Panc1 (cell line): ENCODE measurements around the gene SYNPO. TPM values are rescaled to one million over a fixed set of nuclear protein-coding genes. Genes with fewer than 3 reads are reported as not detected.

Experiments used
- ATAC-seq: fragments of 200-7000 bp; cut with Tn5 transposase; 2 replicates; pipeline ENCODE4 v1.9.1; 2020; ENCODE audit warnings: mild to moderate bottlenecking, moderate library complexity
- BruUV-seq: library from RNA; stranded (reverse); fragments of 400-500 nt; replicated peaks from 2 replicates; lab custom pipeline; 2021; lab: Mats Ljungman, UMichigan
- CTCF ChIA-PET: fragments of 300-600 bp; sonication (Branson Sonifier 250); formaldehyde crosslinking; loops from one replicate; lab custom pipeline; 2022; ENCODE audit warnings: antibody characterized with exemption; lab: Charles Lee
- POLR2A ChIA-PET: fragments of 300-600 bp; sonication (Branson Sonifier 250); formaldehyde crosslinking; loops from one replicate; lab custom pipeline; 2022; ENCODE audit warnings: antibody characterized with exemption; lab: Charles Lee
- DNase-seq: peaks from one replicate; pipeline ENCODE4 v3.0.0-alpha.2; 2010; ENCODE audit warnings: low read depth, low spot score
- H3K27ac ChIP-seq: 2 replicates; pipeline ENCODE4 v1.5.1; 2011; ENCODE audit warnings: mild to moderate bottlenecking, low read length, inconsistent platforms
- H3K27me3 ChIP-seq: fragments of 200-500 bp; sonication (Bioruptor generic); 2 replicates; pipeline ENCODE4 v1.6.0; 2014; ENCODE audit warnings: low read length, inconsistent platforms; ENCODE audit not compliant: control insufficient read depth, insufficient read depth
- H3K36me3 ChIP-seq: fragments of 200-500 bp; sonication (Bioruptor generic); 2 replicates; pipeline ENCODE4 v1.5.1; 2014; ENCODE audit warnings: inconsistent platforms, mild to moderate bottlenecking, low read length, moderate library complexity; ENCODE audit not compliant: control insufficient read depth, insufficient read depth
- H3K4me1 ChIP-seq: 2 replicates; pipeline ENCODE4 v1.5.1; 2011; ENCODE audit warnings: inconsistent platforms, mild to moderate bottlenecking, low read length, moderate library complexity; ENCODE audit not compliant: control insufficient read depth, insufficient read depth
- H3K4me3 ChIP-seq, 2 experiments: 2 replicates each; pipeline ENCODE4 v1.5.1; 2011 to 2012; ENCODE audit warnings: low read depth in 2 of 2, low read length in 2 of 2, mild to moderate bottlenecking in 2 of 2, inconsistent platforms in 1 of 2, moderate library complexity in 1 of 2
- H3K9me3 ChIP-seq: fragments of 200-500 bp; sonication (Bioruptor generic); 2 replicates; pipeline ENCODE4 v1.5.1; 2014; ENCODE audit warnings: low read depth, mild to moderate bottlenecking, inconsistent platforms, low read length, moderate library complexity; ENCODE audit not compliant: control insufficient read depth, insufficient read depth
- POLR2AphosphoS5 ChIP-seq: IDR thresholded peaks from 2 replicates; pipeline ENCODE4 v1.6.1; 2012; ENCODE audit warnings: mild to moderate bottlenecking, low read depth, low read length, moderate library complexity
- REST ChIP-seq, 2 experiments: IDR thresholded peaks; 2 replicates each; pipeline ENCODE4 v1.6.1; 2011 to 2012; ENCODE audit warnings: low read depth in 2 of 2, control low read depth in 1 of 2, low read length in 1 of 2, mild to moderate bottlenecking in 1 of 2, moderate library complexity in 1 of 2; ENCODE audit not compliant: insufficient read depth in 1 of 2
- SIN3A ChIP-seq: IDR thresholded peaks from 2 replicates; pipeline ENCODE4 v1.6.1; 2012; ENCODE audit warnings: low read depth, mild to moderate bottlenecking, low read length, moderate library complexity, borderline replicate concordance; ENCODE audit not compliant: insufficient read depth
- TCF7L2 ChIP-seq: IDR thresholded peaks from 2 replicates; pipeline ENCODE4 v1.6.1; 2011; ENCODE audit warnings: mild to moderate bottlenecking, low read depth, low read length, inconsistent platforms
- in situ Hi-C: cut with HindIII; loops from 2 replicates; pipeline ENCODE4 v1.10.0; 2016; ENCODE audit warnings: low sequenced_read_pairs, low pct_unique_long_range_greater_than_20kb
- intact Hi-C: fragments of 100-400 bp; cut with micrococcal nuclease; formaldehyde crosslinking; loops from one replicate; pipeline ENCODE4 v1.10.0; 2022; ENCODE audit not compliant: unreplicated experiment
- total RNA-seq: library from RNA; stranded (reverse); gene quantifications from one replicate; pipeline ENCODE4 v1.2.1, GENCODE V29; 2021; ENCODE audit not compliant: unreplicated experiment
- TF ChIP-seq, protein P1 (sequence below): fragments of 450-650 bp; IDR thresholded peaks from 2 replicates; pipeline ENCODE4 v1.5.1; 2017; ENCODE audit warnings: mild to moderate bottlenecking

The SYNPO gene
- total RNA-seq, 1 experiment from 2014 or later, result 82.8 TPM

DNA sequence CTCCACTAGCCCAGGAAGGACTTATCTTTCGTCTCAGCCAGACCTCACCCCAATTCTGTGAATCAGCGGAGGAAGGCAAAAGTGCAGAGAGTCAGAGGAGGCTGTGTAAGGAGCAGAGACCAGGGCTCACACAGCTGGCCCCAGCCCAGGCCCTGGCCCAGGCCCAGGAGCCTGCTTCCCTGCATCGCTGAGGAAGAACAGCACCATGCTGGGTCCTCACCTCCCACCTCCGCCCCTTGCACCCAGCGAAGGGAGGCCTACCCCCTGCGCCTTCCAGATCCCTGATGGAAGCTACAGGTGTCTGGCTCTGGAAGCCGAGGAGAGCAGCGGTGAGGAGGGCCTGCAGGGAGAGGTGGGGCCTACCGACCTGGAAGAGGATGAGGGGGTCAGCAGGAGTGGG is 22.3 kb upstream of the SYNPO start:
- Histone ChIP-seq H3K4me3 (no peak overlapping the region), H3K9me3 (no peaks in the 10 kb centered on the region), H3K36me3 (no peaks in the 10 kb centered on the region), H3K4me1 (peaks cover 38% of the 10 kb centered on the region), H3K27ac (no peak overlapping the region; the same call in 1 of the 2 replicates), H3K27me3 (no peaks in the 10 kb centered on the region)
- TF ChIP-seq REST (IDR thresholded peaks at IDR 0.05; ENCODE audit: insufficient read depth in 1 of 2, low read depth in 2 of 2, low read length in 1 of 2) (no peak), TCF7L2 (no peak), POLR2AphosphoS5 (no peak), SIN3A (no peak)
- TF ChIP-seq, protein P1, sequence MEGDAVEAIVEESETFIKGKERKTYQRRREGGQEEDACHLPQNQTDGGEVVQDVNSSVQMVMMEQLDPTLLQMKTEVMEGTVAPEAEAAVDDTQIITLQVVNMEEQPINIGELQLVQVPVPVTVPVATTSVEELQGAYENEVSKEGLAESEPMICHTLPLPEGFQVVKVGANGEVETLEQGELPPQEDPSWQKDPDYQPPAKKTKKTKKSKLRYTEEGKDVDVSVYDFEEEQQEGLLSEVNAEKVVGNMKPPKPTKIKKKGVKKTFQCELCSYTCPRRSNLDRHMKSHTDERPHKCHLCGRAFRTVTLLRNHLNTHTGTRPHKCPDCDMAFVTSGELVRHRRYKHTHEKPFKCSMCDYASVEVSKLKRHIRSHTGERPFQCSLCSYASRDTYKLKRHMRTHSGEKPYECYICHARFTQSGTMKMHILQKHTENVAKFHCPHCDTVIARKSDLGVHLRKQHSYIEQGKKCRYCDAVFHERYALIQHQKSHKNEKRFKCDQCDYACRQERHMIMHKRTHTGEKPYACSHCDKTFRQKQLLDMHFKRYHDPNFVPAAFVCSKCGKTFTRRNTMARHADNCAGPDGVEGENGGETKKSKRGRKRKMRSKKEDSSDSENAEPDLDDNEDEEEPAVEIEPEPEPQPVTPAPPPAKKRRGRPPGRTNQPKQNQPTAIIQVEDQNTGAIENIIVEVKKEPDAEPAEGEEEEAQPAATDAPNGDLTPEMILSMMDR, result no peak
- DNase-seq, result no peak
- no peak for ATAC-seq
- ChIA-PET POLR2A (no interaction called here), CTCF (no interaction called here)
- no TSS peak for BruUV-seq
- intact Hi-C loops, result no loop called here
- in situ Hi-C loops, result no loop called here

GRCh38 chr5:150618588-150619281 is 21.7 kb upstream of the SYNPO start:
- TF ChIP-seq POLR2AphosphoS5 (no peak), SIN3A (no peak), REST (IDR thresholded peaks at IDR 0.05; ENCODE audit: insufficient read depth in 1 of 2, low read depth in 2 of 2, low read length in 1 of 2) (no peak), TCF7L2 (no peak)
- TF ChIP-seq, protein P1, result no peak
- no peak for ATAC-seq
- peaks cover 41% of the 10 kb centered on the region for H3K4me1 ChIP-seq
- no peak for DNase-seq
- BruUV-seq, result no TSS peak
- intact Hi-C loops (no loop called here), in situ Hi-C loops (no loop called here)
- no peaks in the 10 kb centered on the region for H3K9me3 ChIP-seq
- ChIA-PET POLR2A (no interaction called here), CTCF (interaction anchor here (0.7 kb wide), 1 partner anchor 10 kb away, joined by 3 read pairs; no protein-coding TSS in a partner anchor)
- no peaks in the 10 kb centered on the region for H3K36me3 ChIP-seq
- no peak overlapping the region for H3K27ac ChIP-seq
- no peaks in the 10 kb centered on the region for H3K27me3 ChIP-seq
- H3K4me3 ChIP-seq, result no peak overlapping the region
